Stimulated activated CD4-positive, alpha-beta T cell treated with anti-CD3 and anti-CD28 coated beads, Interleukin-4, amount 100 ng/mL, for 4 hours (primary cell): ENCODE results near the gene GABRG3.
"Not testable (repeated sequence)": the region's sequence is repeated elsewhere in the genome, so short reads cannot be mapped to it uniquely, and the experiment has no call there.

Experiments used
- DNase-seq, 2 experiments: peaks; one replicate each; pipeline ENCODE4 v3.0.0-alpha.2; 2020

The GABRG3 gene

GRCh38 chr15:27119695-27120266 lies 148.8 kb downstream of the GABRG3 start:
- no peak for DNase-seq

- DNase-seq = no peak
Observed at GRCh38 chr15:27121672-27122071, 150.7 kb downstream of the GABRG3 start.

DNA sequence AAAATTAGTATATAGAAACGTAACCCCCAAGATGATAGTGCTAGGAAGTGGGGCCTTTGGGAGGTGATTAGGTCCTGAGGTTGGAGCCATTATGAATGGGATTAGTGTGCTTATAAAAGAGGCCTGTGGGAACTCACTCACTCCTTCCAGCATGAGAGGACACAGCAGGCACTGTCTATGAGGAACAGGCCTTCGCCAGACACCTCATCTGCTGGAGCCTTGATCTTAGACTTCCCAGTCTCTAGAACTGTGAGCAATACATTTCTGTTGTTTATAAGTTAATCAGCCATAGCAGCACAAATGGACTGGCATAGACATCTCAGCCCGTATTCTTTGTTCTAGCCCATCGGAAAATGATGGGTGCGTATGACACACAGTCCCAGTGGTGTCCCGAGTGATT lies 152.3 kb downstream of the GABRG3 start:
- DNase-seq = no peak

GRCh38 chr15:27123808-27124207 lies 152.8 kb downstream of the GABRG3 start:
- no peak for DNase-seq

DNA sequence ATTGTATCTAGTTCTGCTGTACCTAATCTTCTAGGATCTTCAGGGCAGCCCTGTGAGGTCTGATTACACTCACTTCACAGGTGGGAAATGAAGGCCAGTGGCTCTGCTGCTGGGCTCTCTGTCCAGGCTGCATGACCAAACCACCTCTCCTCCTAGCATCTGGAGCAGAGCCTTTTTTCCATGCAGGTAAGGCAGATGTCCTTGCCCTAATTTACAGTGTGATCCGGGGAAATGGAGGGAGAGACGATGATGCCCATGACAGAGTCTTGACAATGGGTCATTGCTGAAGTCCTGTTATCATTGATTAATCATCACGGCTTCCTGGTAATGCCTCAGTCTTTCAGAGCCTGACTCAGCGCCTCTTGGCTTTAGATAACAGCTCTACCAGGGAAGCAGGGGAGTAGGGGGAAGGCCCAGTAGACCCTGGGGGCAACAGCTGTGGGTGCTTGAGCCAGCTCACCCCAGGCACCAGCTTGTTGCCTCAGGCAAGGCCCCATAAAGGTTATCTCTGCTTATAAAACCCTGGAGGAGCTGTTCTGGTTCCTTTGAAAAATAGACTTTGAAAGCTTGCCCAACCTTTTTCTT lies 153.4 kb downstream of the GABRG3 start:
- DNase-seq = no peak

GRCh38 chr15:27125185-27125584 lies 154.2 kb downstream of the GABRG3 start:
- no peak for DNase-seq

DNA sequence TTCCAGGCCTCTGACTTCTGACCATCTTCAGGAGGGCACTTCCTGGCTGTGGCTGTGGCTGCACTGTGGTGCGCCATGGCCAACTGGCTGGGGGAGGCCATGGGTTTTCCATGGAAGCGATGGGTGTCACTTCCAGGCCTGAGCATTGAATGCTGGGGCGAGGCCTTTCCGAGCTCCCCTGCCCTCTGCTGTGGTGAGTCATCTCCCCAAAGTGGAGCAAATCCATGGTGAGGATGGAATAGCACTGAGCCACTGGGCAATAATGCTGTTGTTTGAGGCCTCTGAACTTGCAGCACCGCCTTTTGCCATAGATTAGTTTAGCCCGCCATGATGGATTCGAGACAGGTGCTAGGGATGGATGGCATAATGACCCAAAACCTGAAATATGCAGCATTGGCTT lies 155.5 kb downstream of the GABRG3 start:
- DNase-seq = no peak

- no peak for DNase-seq
Observed at GRCh38 chr15:27127815-27128570, 157.0 kb downstream of the GABRG3 start.

- no peak for DNase-seq
Observed at GRCh38 chr15:27133249-27133648, 162.3 kb downstream of the GABRG3 start.

DNA sequence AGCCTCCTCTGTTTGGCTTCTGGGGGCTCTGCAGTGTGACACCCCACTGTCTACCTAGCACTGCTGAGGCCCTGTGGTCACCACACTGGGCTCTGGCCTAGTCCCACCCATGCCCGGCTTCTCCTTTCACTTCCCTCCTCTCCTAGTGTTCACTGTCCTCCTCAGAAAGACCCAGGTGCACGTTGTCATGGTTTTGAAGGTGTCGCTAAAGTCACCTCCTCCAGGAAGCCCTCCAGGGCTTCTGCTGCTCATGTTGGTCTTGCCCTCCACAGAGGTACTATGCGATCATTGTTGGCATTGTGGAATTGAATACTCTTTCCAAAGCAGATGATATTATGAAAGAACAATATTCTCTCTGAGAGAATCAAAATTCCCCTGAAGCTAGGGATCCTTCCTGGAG lies 163.5 kb downstream of the GABRG3 start:
- DNase-seq = no peak

GRCh38 chr15:27135151-27135550 lies 164.2 kb downstream of the GABRG3 start:
- no peak for DNase-seq

DNA sequence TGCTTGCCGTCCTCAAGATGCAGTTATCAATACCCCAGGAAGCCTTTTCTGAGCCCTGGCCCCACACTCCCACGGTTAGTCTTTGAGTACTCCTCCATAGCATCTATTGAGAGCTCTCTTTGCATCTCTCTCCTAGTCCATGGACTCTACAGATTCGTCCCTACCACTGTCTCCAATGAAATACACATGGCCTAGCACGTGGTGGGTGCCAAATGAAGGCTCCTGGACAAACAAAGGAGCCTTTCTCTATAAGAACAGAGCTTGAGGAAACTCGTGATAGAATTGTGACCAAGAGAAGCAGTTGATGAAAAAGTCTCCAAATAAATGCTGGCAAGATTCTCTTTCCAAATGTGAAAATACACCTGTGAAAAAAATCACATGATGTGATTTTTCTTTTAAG lies 166.1 kb downstream of the GABRG3 start:
- DNase-seq = no peak

- DNase-seq = no peak
Observed at GRCh38 chr15:27165590-27165989, 194.6 kb downstream of the GABRG3 start.

DNA sequence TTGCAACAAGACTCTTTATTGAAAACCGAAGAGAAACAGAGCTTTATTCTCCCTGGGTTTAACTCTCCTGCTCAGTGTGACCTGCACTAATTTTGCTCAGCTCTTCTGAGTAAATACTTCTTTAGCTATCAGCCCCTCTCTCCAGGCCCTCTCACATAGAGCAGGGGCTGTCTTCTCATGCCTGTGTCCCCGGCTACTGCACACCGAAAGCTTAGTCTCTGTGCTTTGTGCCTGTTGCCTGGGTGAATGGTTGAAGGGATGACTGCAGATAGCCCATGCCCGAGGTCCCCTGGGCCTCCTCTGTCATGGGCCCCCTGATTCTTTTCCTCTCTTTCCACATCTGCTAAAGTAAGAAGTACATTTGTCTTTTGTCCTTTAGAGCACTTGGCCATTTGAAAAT lies 195.9 kb downstream of the GABRG3 start:
- no peak for DNase-seq

DNA sequence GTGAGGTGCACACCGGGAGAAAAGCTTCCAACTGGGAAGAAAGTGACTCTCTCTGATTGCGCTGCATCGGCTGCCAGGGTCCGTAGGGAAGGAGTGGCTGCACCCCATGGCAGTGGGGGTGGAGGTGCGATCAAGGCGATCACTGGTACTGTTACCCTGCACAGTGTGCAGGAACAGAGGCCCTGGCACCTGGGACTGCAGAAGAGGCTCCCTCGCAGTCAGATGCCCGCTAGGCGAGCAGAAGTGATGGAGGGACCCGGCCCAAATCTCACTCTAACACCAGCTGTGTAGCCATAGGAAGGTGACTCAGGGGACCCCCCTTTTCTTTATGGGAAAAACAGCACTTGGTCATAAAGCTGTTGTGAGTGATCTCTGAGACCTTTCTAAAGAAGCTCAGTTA lies 196.8 kb downstream of the GABRG3 start:
- DNase-seq = no peak

- DNase-seq = no peak
Observed at GRCh38 chr15:27170851-27171250, 199.9 kb downstream of the GABRG3 start.

DNA sequence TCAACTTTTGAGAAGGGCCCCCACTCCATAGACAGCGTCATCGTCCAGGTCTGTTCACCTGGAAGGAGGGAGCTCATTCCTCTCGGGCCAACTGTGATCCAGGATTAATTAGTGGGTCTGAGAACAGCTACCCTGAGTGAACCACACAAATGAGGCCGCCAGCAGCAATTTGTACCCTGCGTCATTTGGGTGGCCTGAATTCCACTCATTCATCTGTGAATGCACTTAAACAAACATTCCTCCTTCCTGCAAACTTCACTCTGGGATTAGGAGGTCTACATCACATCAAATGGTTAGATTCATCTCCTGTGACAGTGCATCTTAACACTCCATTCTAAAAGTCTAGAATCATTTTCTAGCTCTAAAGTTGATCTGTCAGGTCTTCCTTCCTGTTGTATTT lies 201.8 kb downstream of the GABRG3 start:
- DNase-seq = no peak

DNA sequence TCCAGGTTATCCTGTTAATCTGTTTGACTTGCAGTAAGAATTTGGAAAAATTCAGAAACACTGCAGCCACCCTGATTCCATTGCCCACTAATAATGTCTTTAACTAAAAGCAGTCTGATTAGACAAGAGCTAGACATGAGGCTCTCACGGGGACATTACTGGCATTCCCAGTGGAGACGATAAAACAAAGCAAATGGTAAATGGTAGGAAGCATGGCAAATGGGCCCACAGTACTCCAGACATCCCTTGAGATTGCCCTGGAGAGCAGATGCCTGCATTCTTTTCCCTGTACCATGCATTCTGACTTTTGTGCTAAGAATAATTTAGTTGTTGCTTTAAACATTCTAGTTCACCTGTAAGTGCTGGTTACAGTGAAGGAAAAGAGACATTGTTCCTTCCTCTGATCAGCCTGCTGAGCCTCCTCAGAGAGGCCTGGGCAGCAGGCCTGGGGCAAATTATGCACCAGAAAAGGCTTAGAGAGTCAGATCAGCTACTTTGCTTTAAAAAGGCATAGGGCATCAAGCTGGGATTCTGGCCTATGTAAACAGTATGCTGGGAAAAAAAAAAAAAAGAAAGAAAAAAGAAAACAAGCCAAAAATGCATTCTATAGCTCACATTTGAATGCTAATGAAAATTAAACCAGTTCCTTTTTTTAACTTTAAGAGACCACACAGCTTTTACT lies 204.6 kb downstream of the GABRG3 start:
- no peak for DNase-seq

GRCh38 chr15:27176785-27177406 lies 205.9 kb downstream of the GABRG3 start:
- no peak for DNase-seq

- no peak for DNase-seq
Observed at GRCh38 chr15:27179789-27180188, 208.8 kb downstream of the GABRG3 start.

DNA sequence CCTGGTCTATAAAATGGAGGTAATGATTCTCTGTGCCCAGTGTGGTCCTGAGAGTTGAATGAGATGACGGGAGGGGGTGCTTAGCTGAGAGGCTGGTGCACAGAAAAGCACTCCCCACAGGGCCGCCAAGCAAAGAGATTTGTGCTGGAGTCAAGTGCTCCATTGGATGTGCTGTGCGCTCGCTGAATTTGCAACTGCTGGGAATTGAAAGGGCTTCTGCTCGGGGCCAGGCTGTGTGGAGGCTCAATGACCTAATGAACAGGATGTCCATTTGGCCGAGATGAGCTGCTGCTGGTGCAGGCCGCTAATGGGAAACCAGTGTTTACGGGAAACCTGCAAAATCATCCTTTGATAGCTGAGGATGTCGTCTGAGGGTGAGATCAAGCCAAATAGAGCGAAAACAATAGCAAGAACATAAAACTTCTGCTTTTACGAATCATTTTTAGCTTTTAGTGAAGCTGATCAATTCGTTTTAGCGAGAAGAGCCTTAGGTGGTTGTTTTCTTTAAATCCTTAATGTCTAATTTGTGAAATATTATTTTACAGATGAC lies 211.7 kb downstream of the GABRG3 start:
- DNase-seq = no peak

DNA sequence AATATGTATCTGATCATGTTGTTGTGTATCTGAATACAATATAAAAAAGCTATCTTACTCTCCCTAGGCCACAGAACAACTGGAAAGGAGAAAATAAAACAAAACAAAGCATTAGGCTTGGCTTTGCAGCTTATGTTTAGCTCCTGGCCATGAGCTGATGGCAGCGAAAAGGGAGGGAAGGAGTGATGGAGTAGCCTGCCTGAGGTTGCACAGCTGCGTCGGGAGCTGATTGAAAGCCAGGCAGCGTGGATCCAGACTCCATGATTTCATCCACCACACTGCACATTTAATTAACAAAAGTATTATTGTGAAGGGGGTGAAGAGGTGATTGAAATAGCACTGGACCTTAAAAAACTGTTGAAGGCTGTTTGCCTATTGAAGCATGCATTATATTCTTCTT lies 212.2 kb downstream of the GABRG3 start:
- no peak for DNase-seq

DNA sequence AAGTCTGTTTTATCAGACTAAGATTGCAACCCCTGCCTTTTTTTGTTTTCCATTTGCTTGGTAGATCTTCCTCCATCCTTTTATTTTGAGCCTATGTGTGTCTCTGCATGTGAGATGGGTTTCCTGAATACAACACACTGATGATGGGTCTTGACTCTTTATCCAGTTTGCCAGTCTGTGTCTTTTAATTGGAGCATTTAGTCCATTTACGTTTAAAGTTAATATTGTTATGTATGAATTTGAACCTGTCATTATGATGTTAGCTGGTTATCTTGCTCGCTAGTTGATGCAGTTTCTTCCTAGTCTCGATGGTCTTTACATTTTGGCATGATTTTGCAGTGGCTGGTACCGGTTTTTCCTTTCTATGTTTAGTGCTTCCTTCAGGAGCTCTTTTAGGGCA lies 220.5 kb downstream of the GABRG3 start:
- DNase-seq = not testable (repeated sequence)
